Muscle of back (tissue), 13 donors: Measurements from ENCODE around the gene MAG. TPM values are rescaled to one million over a fixed set of nuclear protein-coding genes. Genes with fewer than 3 reads are reported as not detected.
A peak's percentile ranks its signal among the peaks of the same experiment; 100 is the strongest.

Experiments
- DNase-seq, 3 donors: peaks; one replicate each; pipeline versions ENCODE4 v3.0.0 to v3.0.0-alpha.2; 2013
- long read RNA-seq, 9 donors: transcript quantifications; one replicate each; lab custom pipeline, GENCODE V29; 2026
- polyA plus RNA-seq, 10 donors: library from polyadenylated mRNA; unstranded; fragments of 120-200 nt; gene quantifications; one replicate each; pipeline ENCODE4 v1.2.1, GENCODE V29; 2013; ENCODE audit not compliant: insufficient read length in 10 of 10

The MAG gene, protein sequence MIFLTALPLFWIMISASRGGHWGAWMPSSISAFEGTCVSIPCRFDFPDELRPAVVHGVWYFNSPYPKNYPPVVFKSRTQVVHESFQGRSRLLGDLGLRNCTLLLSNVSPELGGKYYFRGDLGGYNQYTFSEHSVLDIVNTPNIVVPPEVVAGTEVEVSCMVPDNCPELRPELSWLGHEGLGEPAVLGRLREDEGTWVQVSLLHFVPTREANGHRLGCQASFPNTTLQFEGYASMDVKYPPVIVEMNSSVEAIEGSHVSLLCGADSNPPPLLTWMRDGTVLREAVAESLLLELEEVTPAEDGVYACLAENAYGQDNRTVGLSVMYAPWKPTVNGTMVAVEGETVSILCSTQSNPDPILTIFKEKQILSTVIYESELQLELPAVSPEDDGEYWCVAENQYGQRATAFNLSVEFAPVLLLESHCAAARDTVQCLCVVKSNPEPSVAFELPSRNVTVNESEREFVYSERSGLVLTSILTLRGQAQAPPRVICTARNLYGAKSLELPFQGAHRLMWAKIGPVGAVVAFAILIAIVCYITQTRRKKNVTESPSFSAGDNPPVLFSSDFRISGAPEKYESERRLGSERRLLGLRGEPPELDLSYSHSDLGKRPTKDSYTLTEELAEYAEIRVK
- polyA plus RNA-seq, result 1 to 10 TPM in 2 of 10 donors, under 1 TPM in 8; 0.32 to 2.2 (median 0.48) TPM
- long read RNA-seq, donor 1, result 0 reads
- long read RNA-seq, donor 2, result 0 reads
- long read RNA-seq, donor 3, result 0 reads
- long read RNA-seq, donor 4, result 0 reads
- long read RNA-seq, donor 5, result 0 reads
- long read RNA-seq, donor 6, result 0 reads
- long read RNA-seq, donor 7, result 0 reads
- long read RNA-seq, donor 8, result 0 reads
- long read RNA-seq, donor 9, result 0 reads

DNA sequence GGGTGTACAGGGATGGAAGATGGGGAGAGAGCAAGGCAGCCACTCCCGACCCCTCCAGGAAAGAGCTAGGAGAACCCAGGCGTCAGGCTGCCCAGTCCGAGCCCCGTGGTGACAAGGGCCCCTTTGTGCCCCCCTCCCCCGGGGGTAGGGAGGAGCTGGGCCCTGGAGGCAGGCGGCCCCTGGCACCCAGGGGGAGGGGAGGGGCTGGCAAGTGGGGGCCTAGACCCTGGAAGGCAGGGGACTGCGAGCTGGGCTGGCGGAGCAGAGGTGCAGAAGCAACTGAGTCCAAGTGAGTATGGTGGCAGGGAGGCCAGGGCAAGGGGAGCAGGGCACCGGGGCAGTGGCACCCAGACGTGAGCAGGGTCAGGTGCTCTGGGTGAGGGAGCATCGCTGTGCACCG, at the start of gene MAG:
Gene MAG, plus strand, starts transcription at position 246 of the 400 bp plus-strand sequence. CDS start 3,248 bp downstream, outside the sequence.
- DNase-seq, result no peak

DNA sequence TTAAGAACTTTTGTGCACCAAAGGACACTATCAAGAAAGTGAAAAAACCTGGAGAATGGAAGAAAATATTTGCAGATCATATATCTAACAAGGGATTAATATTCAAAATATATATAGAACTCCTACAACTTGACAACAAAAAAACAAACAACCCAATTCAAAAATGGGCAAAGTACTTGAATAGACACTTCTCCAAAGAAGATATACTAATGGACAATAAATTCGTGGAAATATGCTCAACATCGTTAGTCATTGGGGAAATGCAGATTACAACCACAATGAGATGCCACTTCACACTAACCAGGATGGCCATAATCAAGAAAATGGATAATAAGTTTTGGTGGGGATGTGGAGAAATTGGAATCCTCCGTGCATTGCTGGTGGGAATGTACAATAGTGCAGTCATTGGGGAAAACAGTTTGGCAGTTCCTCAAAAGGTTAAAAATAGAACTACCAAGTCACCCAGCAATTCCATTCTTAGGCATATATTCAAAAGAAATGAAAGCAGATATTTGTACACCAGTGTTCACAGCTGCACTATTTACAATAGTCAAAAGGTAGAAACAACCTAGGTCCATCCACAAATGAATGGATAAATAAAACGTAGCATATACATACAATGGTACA, 45.4 kb upstream of the MAG start:
- DNase-seq, result no peak

DNA sequence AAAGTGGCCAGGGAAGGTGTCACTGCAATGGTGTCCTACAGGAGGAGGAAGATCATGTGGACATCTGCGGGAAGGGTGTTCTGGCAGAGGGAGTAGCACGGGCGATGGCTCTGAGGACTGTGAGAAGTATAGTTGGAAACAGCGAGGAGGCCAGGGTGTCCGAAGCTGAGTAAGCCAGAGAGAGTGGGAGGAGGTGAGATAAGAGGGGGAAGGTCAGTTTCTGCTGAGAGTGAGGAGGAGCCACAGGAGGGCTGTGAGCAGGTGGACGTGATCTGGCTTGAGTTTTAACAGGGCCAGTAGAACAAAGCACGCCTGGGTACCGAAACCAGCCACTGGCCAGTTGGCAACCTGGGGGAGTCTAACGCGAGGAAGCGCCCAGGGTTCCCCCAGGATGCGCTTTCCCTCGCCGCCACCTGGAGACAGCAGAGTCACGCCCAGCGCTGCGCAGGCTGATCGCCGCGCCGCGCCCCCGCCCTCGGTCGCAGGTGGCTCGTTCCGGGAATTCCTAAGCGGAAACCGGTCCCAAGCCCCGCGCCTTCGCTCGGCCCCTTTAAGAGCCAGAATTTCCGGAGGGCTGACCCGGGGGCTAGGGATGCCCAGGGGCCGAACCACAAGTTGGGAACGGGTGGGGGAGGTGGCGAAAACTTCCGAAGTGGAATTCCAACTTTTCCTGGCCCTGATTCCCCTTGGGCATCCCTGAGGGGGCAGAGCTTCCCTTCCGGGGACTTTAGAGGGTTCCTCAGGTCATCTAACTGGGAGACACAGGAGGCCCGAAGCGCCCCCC, 44.2 kb upstream of the MAG start:
- DNase-seq, result no peak

DNA sequence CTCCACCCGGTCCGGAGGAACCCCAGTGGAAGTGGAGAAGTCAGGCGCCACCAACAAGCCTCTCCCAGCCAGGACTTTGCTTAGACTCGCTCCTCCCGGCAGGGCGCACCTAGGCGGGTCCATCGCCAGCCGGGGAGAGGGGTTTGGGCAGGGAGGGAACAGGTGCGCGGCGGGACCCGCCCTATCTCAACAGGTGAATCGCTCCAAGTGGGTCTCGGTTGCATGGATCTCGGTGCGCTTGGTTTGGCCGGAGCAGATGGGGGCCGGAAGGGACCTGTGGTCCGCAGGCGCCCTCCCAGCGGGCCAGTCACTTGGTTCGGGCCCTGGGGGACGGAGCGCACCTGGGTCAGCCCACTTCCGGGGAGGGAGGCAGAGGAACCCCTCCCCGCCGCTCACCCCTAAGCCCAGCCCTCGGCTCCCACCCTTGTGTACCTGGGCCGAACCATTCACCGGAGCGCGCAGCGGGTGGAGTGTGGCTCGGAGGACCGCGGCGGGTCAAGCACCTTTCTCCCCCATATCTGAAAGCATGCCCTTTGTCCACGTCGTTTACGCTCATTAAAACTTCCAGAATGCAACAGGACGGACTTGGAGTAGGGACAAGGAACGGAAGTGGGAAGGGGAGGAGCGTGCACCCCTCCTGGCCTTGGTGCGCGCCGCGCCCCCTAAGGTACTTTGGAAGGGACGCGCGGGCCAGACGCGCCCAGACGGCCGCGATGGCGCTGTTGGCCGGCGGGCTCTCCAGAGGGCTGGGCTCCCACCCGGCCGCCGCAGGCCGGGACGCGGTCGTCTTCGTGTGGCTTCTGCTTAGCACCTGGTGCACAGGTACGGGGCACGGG, 43.4 kb upstream of the MAG start, which contains the start of gene LSR:
Gene LSR, plus strand, starts transcription at position 693 of the 836 bp plus-strand sequence. Its CDS starts 21 bp downstream, at position 714.
- DNase-seq, result peak in 1 of 3 donors; percentile 33

DNA sequence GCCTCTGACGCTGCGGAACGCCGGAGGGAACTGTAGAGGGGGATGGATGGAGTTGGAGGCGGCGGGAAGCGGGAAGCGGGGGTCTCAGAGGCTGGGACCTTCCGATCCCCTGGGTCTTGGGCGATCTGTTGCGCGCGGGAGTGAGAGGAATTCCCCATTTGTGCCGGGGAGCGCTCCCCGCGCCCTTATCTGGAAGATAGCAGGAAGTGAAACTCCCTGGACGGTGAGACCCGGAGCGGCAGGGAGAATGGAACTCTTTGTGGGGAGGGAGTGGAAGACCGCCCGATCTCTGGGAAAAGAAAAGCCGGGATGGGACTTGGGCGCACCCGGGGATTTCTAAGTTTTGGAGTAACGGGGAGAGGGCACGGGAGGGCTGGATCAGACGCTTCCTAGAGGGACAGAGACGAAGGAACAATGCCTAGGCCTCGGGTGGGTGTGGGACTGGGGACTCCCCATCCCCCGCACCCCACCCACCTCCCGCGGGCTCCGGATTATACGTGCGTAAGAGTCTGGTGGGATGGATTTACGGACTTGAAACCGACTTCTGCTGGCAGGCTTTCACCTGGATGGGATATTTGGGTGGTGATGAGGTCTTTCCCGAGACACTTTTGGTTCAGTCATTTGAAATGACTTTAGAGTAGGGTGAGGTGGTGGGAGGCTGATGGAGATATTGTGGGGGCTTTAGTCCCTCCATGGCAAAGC, 42.7 kb upstream of the MAG start:
- DNase-seq, result no peak

DNA sequence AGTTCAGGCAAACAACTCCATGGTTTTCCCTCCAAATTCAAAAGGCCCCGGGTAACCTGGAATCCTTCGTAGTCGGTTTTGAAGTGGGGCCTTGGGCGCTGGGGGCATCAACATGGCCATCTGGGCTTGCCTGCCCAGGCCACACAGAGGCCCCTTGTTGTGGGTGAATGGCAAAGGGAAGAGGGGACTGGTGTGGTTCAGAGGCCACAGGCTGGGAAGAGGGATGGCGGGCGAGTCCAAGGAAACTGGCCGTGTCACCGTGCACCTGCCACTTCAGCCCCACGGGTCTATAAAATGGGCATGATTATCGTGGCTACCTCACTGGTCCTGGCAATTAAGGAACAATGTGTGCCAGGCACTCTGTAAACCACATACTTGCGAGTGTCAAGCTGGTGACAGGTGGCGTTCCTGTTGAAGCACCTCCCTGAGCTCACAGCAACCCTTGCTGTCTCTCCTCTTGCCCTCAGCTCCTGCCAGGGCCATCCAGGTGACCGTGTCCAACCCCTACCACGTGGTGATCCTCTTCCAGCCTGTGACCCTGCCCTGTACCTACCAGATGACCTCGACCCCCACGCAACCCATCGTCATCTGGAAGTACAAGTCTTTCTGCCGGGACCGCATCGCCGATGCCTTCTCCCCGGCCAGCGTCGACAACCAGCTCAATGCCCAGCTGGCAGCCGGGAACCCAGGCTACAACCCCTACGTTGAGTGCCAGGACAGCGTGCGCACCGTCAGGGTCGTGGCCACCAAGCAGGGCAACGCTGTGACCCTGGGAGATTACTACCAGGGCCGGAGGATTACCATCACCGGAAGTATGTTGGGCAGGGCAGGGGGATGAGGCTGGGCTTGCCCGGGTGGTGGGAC, 41.9 kb upstream of the MAG start:
- no peak for DNase-seq

DNA sequence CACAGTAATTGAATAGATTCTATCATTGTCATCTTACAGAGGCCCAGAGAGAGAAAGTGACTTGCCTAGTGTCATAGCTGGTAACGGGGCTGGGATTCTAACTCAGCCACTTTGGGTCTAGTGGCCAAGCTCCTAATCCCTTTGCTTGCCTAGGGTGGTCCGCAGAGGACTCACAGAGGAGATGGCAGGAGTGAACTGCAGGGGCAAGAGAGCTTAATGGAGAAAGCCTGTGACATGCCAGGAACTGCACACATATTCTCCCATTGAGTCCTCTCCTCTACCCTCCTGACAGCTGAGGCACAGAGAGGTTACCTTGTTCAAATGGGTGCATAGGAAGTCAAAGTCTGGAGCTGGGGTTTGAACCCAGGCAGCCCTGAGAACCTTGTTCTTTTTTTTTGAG, 40.5 kb upstream of the MAG start:
- DNase-seq, result no peak

DNA sequence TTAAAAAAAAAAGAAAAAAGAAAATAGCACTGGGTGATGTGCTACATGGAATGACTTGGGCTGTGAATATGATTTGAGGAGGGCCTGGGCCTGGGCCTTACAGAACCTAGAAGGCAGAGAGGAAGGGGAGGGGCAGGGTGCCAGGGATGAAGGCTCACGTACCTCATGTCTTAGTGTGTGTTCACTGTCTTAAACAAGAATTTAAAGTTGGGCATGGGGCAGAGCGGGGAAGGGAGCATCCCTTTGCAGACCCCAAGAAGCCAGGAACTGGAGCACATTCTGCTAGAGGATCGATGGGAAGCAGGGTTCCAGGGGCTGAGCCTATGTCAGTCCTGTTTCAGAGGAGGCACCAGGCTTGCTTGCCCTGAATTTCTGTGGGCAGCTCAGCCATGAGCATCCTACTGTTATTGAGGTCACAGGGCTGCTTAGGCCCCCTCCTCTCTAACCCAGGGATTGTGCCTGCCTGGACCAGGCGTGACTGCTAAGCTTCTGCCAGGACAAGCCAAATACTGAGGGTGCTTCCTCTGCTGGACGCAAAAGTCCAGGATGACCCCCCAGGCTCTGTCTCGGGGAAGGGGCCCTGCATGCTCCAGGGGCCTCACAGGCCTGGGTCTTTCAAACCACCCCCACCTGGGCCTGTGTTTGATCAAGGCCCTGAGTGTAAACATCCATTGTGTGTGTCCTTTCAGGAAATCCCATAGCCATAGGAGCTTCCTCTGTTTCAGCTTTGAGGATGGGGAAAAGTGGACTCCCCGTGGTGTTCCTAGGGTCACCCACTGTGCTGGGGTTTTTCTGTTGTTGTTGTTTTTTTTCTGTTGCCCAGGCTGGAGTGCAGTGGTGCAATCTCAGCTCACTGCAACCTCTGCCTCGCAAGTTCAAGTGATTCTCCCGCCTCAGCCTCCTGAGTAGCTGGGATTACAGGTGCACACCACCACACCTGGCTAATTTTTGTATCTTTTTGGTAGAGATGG, 38.4 kb upstream of the MAG start:
- DNase-seq, result no peak

DNA sequence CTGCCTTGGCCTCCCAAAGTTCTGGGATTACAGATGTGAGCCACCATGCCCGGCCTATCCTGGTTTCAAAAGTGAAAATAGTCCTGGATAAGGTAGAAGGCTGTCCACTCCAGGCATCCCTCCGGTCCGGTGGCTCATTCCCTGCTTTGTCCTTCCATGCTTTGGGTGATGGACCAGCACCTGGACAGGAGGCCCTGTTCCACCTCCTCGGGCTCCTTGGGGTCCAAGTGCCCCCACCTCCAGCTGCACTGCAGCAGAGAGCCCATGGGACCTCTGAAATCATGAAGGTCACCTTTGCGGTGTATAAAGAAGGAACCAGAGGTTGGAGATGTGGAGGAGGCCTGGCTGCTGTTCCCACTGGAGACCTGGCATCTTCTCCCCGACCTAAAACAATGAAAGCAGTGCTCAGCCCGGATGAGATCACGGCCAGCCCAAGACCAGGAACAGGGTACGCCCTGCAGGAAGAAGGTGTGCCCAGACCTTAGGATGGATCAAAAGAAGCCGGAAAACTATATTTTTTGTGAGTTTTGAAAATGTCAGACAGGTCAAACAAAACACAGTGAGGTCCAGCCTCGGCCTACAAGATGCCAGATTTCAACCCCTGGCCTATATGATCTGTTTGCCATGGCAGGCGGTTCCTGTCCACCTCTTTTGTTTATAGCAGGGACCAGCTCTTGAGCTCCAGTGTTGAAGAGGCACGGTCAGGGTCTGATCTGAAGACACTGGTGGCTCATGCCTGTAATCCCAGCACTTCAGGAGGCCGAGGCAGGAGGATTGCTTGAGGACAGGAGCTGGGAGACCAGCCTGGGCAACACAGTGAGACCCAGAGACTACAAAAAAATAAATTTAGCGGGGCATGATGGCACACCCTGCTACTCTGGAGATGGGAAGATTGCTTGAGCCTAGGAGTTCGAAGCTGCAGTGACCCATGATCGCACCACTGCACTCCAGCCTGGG, 37.3 kb upstream of the MAG start:
- DNase-seq, result no peak

DNA sequence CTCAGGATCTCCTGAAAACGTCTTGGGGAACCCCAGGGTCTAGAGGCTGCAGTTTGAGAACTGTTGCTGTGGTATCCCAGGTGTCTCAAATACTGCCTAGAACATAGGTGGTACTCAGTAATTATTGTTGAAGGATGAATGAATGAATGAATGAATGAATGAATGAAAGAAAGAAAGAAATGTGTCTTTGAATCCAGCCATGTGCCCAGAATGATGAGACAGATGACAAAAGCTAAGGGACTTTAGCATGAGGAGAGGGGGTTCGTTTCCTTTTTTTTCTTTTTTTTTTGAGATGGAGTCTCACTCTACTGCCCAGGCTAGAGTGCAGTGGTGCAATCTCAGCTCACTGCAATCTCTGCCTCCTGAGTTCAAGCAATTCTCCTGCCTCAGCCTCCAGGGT, 35.4 kb upstream of the MAG start:
- DNase-seq, result no peak

DNA sequence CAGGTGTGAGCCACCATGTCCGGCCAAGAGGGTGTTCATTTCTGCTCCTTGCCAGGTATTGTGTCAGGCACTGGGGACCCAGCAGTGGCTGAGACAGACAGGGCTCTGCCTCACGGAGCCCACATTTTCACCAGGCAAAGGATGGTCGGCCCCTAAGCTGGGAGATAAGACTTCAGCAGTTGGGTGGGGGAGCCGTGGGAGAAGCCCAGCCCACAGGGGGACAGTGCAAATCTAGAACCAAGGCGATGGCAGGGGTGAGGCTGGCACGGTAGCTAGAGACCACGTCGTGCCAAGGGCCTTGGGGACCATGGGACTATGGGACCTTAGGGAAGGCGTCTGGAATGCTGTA, 34.9 kb upstream of the MAG start:
- DNase-seq, result no peak

DNA sequence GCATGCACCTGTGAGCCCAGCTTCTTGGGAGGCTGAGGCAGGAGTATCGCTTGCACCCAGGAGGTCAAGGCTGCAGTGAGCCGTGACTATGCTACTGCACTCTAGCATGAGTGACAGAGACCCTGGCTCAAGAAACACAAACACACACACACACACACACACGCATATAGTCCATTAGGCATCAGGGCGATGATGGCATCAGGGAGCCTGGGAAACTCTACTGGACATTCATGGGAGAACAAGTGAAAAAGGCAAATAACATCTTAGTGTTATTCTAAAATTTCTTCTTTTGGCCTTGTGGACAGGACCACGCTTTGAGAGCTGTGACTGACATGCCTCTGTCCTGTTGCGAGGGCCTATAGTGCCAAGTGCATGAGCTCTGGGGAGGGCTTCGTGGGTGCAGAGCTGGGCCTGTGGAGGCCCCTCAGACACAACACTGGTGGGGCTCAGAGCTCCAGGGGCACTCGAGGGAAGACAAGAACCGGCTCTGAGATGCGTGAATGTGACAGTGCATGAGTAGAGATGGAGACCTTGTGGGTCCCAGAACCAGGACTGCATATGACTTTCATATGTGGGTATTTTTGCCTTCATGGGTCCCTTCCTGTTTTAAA, 31.2 kb upstream of the MAG start:
- DNase-seq, result no peak

DNA sequence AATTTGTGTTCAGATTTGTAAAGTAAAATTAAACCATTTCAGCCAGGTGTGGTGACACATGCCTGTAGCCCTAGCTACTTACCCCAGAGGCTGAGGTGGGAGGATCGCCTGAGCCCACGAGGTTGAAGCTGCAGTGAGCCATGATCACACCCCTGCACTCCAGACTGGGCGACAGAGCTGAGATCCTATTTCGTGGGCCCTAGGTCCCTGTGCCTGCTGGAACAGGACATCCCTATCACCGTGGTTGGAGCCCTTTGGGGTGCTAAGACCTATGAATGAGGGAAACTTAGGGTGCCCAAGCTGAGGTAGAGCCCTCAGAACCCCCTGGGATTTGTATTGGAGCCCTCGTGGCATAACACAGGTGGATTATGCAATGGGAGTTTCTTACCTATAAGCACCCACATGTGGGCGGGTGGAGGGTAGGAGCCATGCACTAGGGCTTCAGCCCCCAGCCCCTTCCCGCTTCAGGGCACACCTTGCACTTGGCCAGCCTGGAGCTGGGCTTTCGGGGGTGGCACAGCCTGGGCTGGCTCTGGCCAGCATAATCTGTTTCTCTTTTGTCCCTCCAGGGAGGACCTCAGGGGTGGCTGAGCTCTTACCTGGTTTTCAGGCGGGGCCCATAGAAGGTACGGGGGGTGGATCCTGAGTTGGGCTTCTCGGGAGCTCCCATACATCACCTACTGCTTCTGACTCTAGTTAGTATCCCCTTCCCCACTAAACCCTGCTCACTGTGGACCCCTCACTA, 30.4 kb upstream of the MAG start:
- no peak for DNase-seq

DNA sequence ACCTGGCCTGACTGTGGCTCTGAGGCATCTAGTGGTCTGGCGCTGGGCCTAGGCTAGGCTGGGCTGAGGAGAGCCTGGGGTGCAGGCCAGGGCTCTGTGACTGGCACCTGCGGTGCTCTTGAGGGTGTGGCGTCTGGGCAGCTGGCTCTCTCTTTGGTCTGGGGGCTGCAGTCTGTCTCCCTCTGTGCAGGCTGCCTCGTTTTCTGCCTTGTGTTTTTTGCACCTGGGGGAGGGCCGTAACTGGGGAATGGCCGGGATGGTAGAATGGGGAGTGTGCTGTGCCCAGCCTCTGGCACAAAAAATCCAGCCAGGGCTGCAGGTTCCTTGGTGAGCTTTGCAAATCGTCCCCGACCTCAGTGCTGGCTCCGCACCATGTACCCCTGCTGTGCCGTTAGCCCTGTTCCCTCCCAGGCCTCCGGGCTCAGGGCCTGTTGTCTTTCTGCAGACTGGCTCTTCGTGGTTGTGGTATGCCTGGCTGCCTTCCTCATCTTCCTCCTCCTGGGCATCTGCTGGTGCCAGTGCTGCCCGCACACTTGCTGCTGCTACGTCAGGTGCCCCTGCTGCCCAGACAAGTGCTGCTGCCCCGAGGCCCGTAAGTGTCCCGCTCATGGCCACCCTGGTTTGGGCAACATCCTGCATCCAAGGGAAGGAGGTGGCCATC, 29.7 kb upstream of the MAG start:
- DNase-seq, result no peak
